A549 (cell line): ENCODE results near the gene OTOG.

Experiments used
- ATOH8 ChIP-seq: fragments of 250-450 bp; sonication (Bioruptor Pico); IDR thresholded peaks from 2 replicates; pipeline ENCODE4 v1.5.0; 2020; ENCODE audit warnings: low read depth, mild to moderate bottlenecking, moderate library complexity
- CTCF ChIP-seq: fragments of >200 bp; sonication (Bioruptor Twin); formaldehyde crosslinking; IDR thresholded peaks from 3 replicates; pipeline ENCODE4 v1.5.1; 2016
- HDAC2 ChIP-seq: fragments of 200-600 bp; sonication (generic); IDR thresholded peaks from 2 replicates; pipeline ENCODE4 v1.6.1; 2016
- KDM1A ChIP-seq: fragments of 200-600 bp; sonication (generic); IDR thresholded peaks from 2 replicates; pipeline ENCODE4 v1.6.1; 2016; ENCODE audit warnings: low read depth, mild to moderate bottlenecking
- RNF2 ChIP-seq: fragments of 200-600 bp; sonication (generic); IDR thresholded peaks from 2 replicates; pipeline ENCODE4 v1.6.1; 2016; ENCODE audit warnings: low read depth, mild to moderate bottlenecking, antibody characterized with exemption, moderate library complexity, borderline replicate concordance

GRCh38 chr11:17574141-17575091 is 27.4 kb downstream of the OTOG start:
- TF ChIP-seq CTCF (no peak), RNF2 (no peak), HDAC2 (no peak), KDM1A (no peak), ATOH8 (CRISPR knock-in tag) (no peak)
